Endothelial cell of umbilical vein (primary cell): Measurements from ENCODE around the gene CDC42. TPM values are rescaled to one million over a fixed set of nuclear protein-coding genes. Genes with fewer than 3 reads are reported as not detected.

ENCODE experiments used
- BruUV-seq: library from RNA; stranded (reverse); fragments of 400-500 nt; replicated peaks from 2 replicates; lab custom pipeline; 2021; lab: Mats Ljungman, UMichigan
- CTCF ChIA-PET: fragments of 300-600, 350-600 bp; sonication (Branson Sonifier 250); formaldehyde crosslinking; loops from one replicate; lab custom pipeline; 2021; ENCODE audit warnings: antibody characterized with exemption, inconsistent platforms; lab: Charles Lee
- POLR2A ChIA-PET: fragments of 300-600, 350-600 bp; sonication (Branson Sonifier 250); formaldehyde crosslinking; loops from one replicate; lab custom pipeline; 2021; ENCODE audit warnings: antibody characterized with exemption, inconsistent platforms; lab: Charles Lee
- DNase-seq: peaks from one replicate; pipeline ENCODE4 v3.0.0-alpha.2; 2011; ENCODE audit warnings: low read depth, low spot score
- FAIRE-seq: peaks from 2 replicates; lab custom pipeline; 2011; peaks lifted over from hg19 to GRCh38; lab: Jason Lieb, UNC
- H2AFZ ChIP-seq: 2 replicates; pipeline ENCODE4 v1.6.0; 2012; ENCODE audit warnings: low read depth, low read length, control low read depth, inconsistent platforms
- H3K27ac ChIP-seq: 2 replicates; pipeline ENCODE4 v1.5.1; 2011; ENCODE audit warnings: low read depth, mild to moderate bottlenecking, control low read depth, low read length, moderate library complexity; ENCODE audit not compliant: insufficient read depth
- H3K27me3 ChIP-seq, 2 experiments: 2 replicates each; pipeline versions ENCODE4 v1.6.0 to v1.6.1; 2011; ENCODE audit warnings: low read length in 2 of 2, mixed read lengths in 1 of 2; ENCODE audit not compliant: control insufficient read depth in 2 of 2, insufficient read depth in 2 of 2
- H3K36me3 ChIP-seq, 2 experiments: 2 replicates in 1 of 2; 3 replicates in 1 of 2; pipeline ENCODE4 v1.5.1; 2011; ENCODE audit warnings: low read length in 2 of 2, mild to moderate bottlenecking in 1 of 2, moderate library complexity in 1 of 2; ENCODE audit not compliant: control insufficient read depth in 2 of 2, insufficient read depth in 2 of 2; ENCODE audit errors: extremely low read depth in 1 of 2
- H3K4me1 ChIP-seq: 3 replicates; pipeline ENCODE4 v1.5.1; 2011; ENCODE audit warnings: mild to moderate bottlenecking, low read length; ENCODE audit not compliant: control insufficient read depth, insufficient read depth; ENCODE audit errors: extremely low read depth
- H3K4me2 ChIP-seq: 2 replicates; pipeline ENCODE4 v1.6.1; 2011; ENCODE audit warnings: low read length, control low read depth, mixed read lengths; ENCODE audit not compliant: insufficient read depth
- H3K4me3 ChIP-seq, 3 experiments: fragments of 200-600 bp in 1 of 3; sonication (generic), shearing (Covaris generic) in 1 of 3; replicated peaks in 1 of 3; 2 replicates each; pipeline ENCODE4 v1.5.1; 2011 to 2016; ENCODE audit warnings: control low read depth in 3 of 3, low read length in 3 of 3, mild to moderate bottlenecking in 2 of 3, inconsistent platforms in 1 of 3, low read depth in 1 of 3, moderate library complexity in 1 of 3; ENCODE audit not compliant: insufficient read depth in 1 of 3
- H3K79me2 ChIP-seq: 2 replicates; pipeline ENCODE4 v1.6.0; 2012; ENCODE audit warnings: low read length, inconsistent platforms; ENCODE audit not compliant: control insufficient read depth, insufficient read depth
- H3K9ac ChIP-seq: replicated peaks from 2 replicates; pipeline ENCODE3; 2011; ENCODE audit warnings: low read length, control low read depth; ENCODE audit not compliant: insufficient read depth; ENCODE audit errors: extremely low read depth
- H3K9me1 ChIP-seq: replicated peaks from 3 replicates; pipeline ENCODE4 v1.6.0; 2011; ENCODE audit warnings: mild to moderate bottlenecking, low read length; ENCODE audit not compliant: control insufficient read depth, insufficient read depth; ENCODE audit errors: extremely low read depth
- H3K9me3 ChIP-seq: replicated peaks from 2 replicates; pipeline ENCODE4 v1.5.1; 2012; ENCODE audit warnings: low read length, inconsistent platforms; ENCODE audit not compliant: control insufficient read depth, insufficient read depth
- H4K20me1 ChIP-seq: replicated peaks from 2 replicates; pipeline ENCODE3; 2011; ENCODE audit warnings: mild to moderate bottlenecking, low read length; ENCODE audit not compliant: control insufficient read depth, insufficient read depth; ENCODE audit errors: extremely low read depth
- CTCF ChIP-seq, 2 donors: IDR thresholded peaks; 1 replicate in 1 of 2; 2 replicates in 1 of 2; pipeline ENCODE4 v1.5.1; 2011; ENCODE audit warnings: low read length in 2 of 2, mild to moderate bottlenecking in 2 of 2, moderate library complexity in 2 of 2, control low read depth in 1 of 2, inconsistent platforms in 1 of 2, low read depth in 1 of 2; ENCODE audit not compliant: insufficient read depth in 1 of 2; ENCODE audit errors: extremely low read depth in 1 of 2
- EZH2 ChIP-seq: IDR thresholded peaks from 2 replicates; pipeline ENCODE4 v1.6.1; 2012; ENCODE audit warnings: borderline replicate concordance, low read depth, mild to moderate bottlenecking, moderate library complexity, low read length, inconsistent platforms; ENCODE audit not compliant: severe bottlenecking
- FOS ChIP-seq: IDR thresholded peaks from 2 replicates; pipeline ENCODE4 v1.6.1; 2011; ENCODE audit warnings: mild to moderate bottlenecking, low read length, moderate library complexity, borderline replicate concordance; ENCODE audit not compliant: insufficient read depth
- GATA2 ChIP-seq: IDR thresholded peaks from 2 replicates; pipeline ENCODE4 v1.7.0; 2011; ENCODE audit warnings: low read depth, mild to moderate bottlenecking, moderate library complexity, mixed read lengths, low read length; ENCODE audit not compliant: insufficient read length, insufficient read depth
- JUN ChIP-seq: IDR thresholded peaks from 2 replicates; pipeline ENCODE4 v1.6.1; 2011; ENCODE audit warnings: borderline replicate concordance, low read depth; ENCODE audit not compliant: insufficient read length, insufficient read depth
- MAX ChIP-seq: IDR thresholded peaks from 2 replicates; pipeline ENCODE4 v1.6.1; 2011; ENCODE audit not compliant: insufficient read depth, insufficient read length
- MYC ChIP-seq: IDR thresholded peaks from one replicate; pipeline ENCODE4 v1.6.1; 2011; ENCODE audit warnings: mild to moderate bottlenecking, low read depth, low read length
- POLR2A ChIP-seq: IDR thresholded peaks from 2 replicates; pipeline ENCODE4 v1.6.1; 2012; ENCODE audit warnings: low read depth, mild to moderate bottlenecking, control low read depth, low read length
- POLR2AphosphoS5 ChIP-seq: IDR thresholded peaks from 2 replicates; pipeline ENCODE4 v1.6.1; 2012; ENCODE audit warnings: low read depth, mild to moderate bottlenecking, control low read depth, low read length, moderate library complexity; ENCODE audit not compliant: insufficient read depth
- dilution Hi-C: fragments of 300-500 bp; cut with MboI; formaldehyde crosslinking; loops from one replicate; pipeline ENCODE4 v1.15.0; 2019; ENCODE audit warnings: low sequenced_read_pairs; ENCODE audit not compliant: extremely low pct_ligation_motif_present
- intact Hi-C: fragments of 100-400 bp; cut with micrococcal nuclease; formaldehyde crosslinking; loops from one replicate; pipeline ENCODE4 v1.10.0; 2022
- polyA plus RNA-seq, 4 experiments: library from polyadenylated mRNA; depleted of rRNA in 3 of 4; stranded (reverse) in 3 of 4; unstranded in 1 of 4; fragments of >200 nt; gene quantifications; 2 replicates each; pipeline versions ENCODE4 v1.2.1 to v1.2.3, GENCODE V29; 2011 to 2012; ENCODE audit warnings: missing spikeins in 1 of 4
- total RNA-seq: library from RNA; stranded (reverse); gene quantifications from 2 replicates; pipeline ENCODE4 v1.2.3, GENCODE V29; 2021

CDC42 gene
- total and polyA plus RNA-seq, 2 donors (not counting 3 experiments of a cell fraction or from before 2014, with no cell fraction given) = 199 to 381 TPM

GRCh38 chr1:22139066-22139594, 86.6 kb downstream of the CDC42 start:
- Histone ChIP-seq H3K79me2 (no peaks in the 10 kb centered on the region), H3K4me2 (no peak overlapping the region), H3K27ac (no peak overlapping the region), H3K36me3 (no peaks in the 10 kb centered on the region), H3K27me3 (peaks cover 20 to 21% of the 10 kb centered on the region in 2 experiments), H4K20me1 (no peaks in the 10 kb centered on the region), H3K9ac (no peak overlapping the region), H3K4me1 (peaks cover 4% of the 10 kb centered on the region), H3K4me3 (no peak overlapping the region), H3K9me1 (no peaks in the 10 kb centered on the region), H3K9me3 (no peaks in the 10 kb centered on the region), H2AFZ (no peak overlapping the region)
- intact Hi-C loops = no loop called here
- DNase-seq (no peak), FAIRE-seq (no peak)
- BruUV-seq = no TSS peak
- ChIA-PET CTCF (interaction anchor here (1.7 to 6.3 kb wide), 2 partner anchors 7 to 33 kb away, joined by 7 to 54 read pairs; no protein-coding TSS in a partner anchor), POLR2A (no interaction called here)
- TF ChIP-seq GATA2 (no peak), EZH2 (no peak), FOS (no peak), MAX (no peak), MYC (no peak), POLR2A (no peak), CTCF (IDR thresholded peaks at IDR 0.05; ENCODE audit: extremely low read depth in 1 of 2, insufficient read depth in 1 of 2, low read depth in 1 of 2, low read length in 2 of 2) (no peak), POLR2AphosphoS5 (no peak), JUN (no peak)
- dilution Hi-C loops = no loop called here
